B cell (primary cell): ENCODE measurements around the gene RPS25. TPM values are rescaled to one million over a fixed set of nuclear protein-coding genes. Genes with fewer than 3 reads are reported as not detected.

Experiments
- ATAC-seq: fragments of 200-7000 bp; cut with Tn5 transposase; one replicate; pipeline ENCODE4 v1.10.0; 2021; ENCODE audit warnings: low read depth, mild to moderate bottlenecking, moderate number of reproducible peaks, moderate library complexity
- CTCF ChIA-PET: fragments of 350-600 bp; sonication (Branson Sonifier 250); formaldehyde crosslinking; loops from one replicate; lab custom pipeline; 2021; ENCODE audit warnings: antibody characterized with exemption, inconsistent platforms; lab: Charles Lee
- POLR2A ChIA-PET: fragments of 350-600 bp; sonication (Branson Sonifier 250); formaldehyde crosslinking; loops from one replicate; lab custom pipeline; 2021; ENCODE audit warnings: antibody characterized with exemption; lab: Charles Lee
- DNase-seq: peaks from one replicate; pipeline ENCODE4 v3.0.0; 2013
- H2AFZ ChIP-seq: 2 replicates; pipeline ENCODE4 v1.6.1; 2012; ENCODE audit warnings: mild to moderate bottlenecking, low read depth, low read length; ENCODE audit not compliant: insufficient read depth, poor library complexity, severe bottlenecking
- H3K27ac ChIP-seq, 2 donors: 1 replicate in 1 of 2; 2 replicates in 1 of 2; pipeline ENCODE4 v1.5.1; 2012 to 2013; ENCODE audit warnings: low read length in 2 of 2, mild to moderate bottlenecking in 2 of 2, moderate library complexity in 1 of 2
- H3K27me3 ChIP-seq, 4 experiments: fragments of 200-600 bp in 1 of 4; sonication (generic) in 1 of 4; replicated peaks in 1 of 4; 1 replicate in 2 of 4; 2 replicates in 2 of 4; pipeline versions ENCODE4 v1.6.1 to v1.7.0; 2013 to 2016; ENCODE audit warnings: low read length in 3 of 4, mild to moderate bottlenecking in 2 of 4, mixed read lengths in 1 of 4, moderate library complexity in 1 of 4; ENCODE audit not compliant: insufficient read depth in 4 of 4, control insufficient read depth in 3 of 4; ENCODE audit errors: control extremely low read depth in 1 of 4
- H3K36me3 ChIP-seq, 2 experiments: replicated peaks in 1 of 2; 1 replicate in 1 of 2; 2 replicates in 1 of 2; pipeline versions ENCODE4 v1.6.1 to v1.7.1; 2013; ENCODE audit warnings: low read length in 1 of 2; ENCODE audit not compliant: insufficient read depth in 2 of 2, control insufficient read depth in 1 of 2; ENCODE audit errors: control extremely low read depth in 1 of 2, extremely low read depth in 1 of 2
- H3K4me1 ChIP-seq, 2 donors: fragments of 200-600 bp in 1 of 2; sonication (generic) in 1 of 2; 1 replicate in 1 of 2; 2 replicates in 1 of 2; pipeline versions ENCODE4 v1.5.1 to v1.6.1; 2013 to 2017; ENCODE audit warnings: low read length in 2 of 2; ENCODE audit not compliant: control insufficient read depth in 2 of 2, insufficient read depth in 2 of 2
- H3K4me2 ChIP-seq: replicated peaks from 2 replicates; pipeline ENCODE3; 2012; ENCODE audit warnings: mild to moderate bottlenecking, low read depth, low read length; ENCODE audit not compliant: poor library complexity, severe bottlenecking
- H3K4me3 ChIP-seq, 5 experiments: fragments of 200-600 bp in 1 of 5; sonication (generic) in 1 of 5; 1 replicate in 3 of 5; 2 replicates in 2 of 5; pipeline versions ENCODE4 v1.5.1 to v1.7.0; 2011 to 2016; ENCODE audit warnings: low read length in 4 of 5, mild to moderate bottlenecking in 4 of 5, low read depth in 2 of 5, control low read depth in 1 of 5, moderate library complexity in 1 of 5; ENCODE audit not compliant: insufficient read depth in 1 of 5; ENCODE audit errors: control extremely low read depth in 1 of 5, extremely low read depth in 1 of 5
- H3K79me2 ChIP-seq: fragments of 200-600 bp; sonication (generic); one replicate; pipeline ENCODE4 v1.6.0; 2016; ENCODE audit warnings: low read length; ENCODE audit not compliant: control insufficient read depth, insufficient read depth
- H3K9ac ChIP-seq: fragments of 200-600 bp; sonication (generic); 2 replicates; pipeline ENCODE4 v1.6.1; 2017; ENCODE audit warnings: mild to moderate bottlenecking, low read length, moderate library complexity
- H3K9me3 ChIP-seq, 3 donors: one replicate each; pipeline versions ENCODE4 v1.6.1 to v1.7.1; 2013; ENCODE audit warnings: low read length in 2 of 3; ENCODE audit not compliant: control insufficient read depth in 2 of 3, insufficient read depth in 1 of 3; ENCODE audit errors: control extremely low read depth in 1 of 3
- H4K20me1 ChIP-seq: 2 replicates; pipeline ENCODE4 v1.6.0; 2012; ENCODE audit warnings: mild to moderate bottlenecking, low read length; ENCODE audit not compliant: insufficient read depth, control insufficient read depth, poor library complexity, severe bottlenecking
- H3K27ac Mint-ChIP-seq: one replicate; pipeline ENCODE4 v1.8.0; 2021; ENCODE audit warnings: mixed read lengths
- H3K27me3 Mint-ChIP-seq: one replicate; pipeline ENCODE4 v1.8.0; 2021; ENCODE audit warnings: mixed read lengths
- H3K4me1 Mint-ChIP-seq: one replicate; pipeline ENCODE4 v1.8.0; 2021; ENCODE audit warnings: mixed read lengths
- H3K4me3 Mint-ChIP-seq: one replicate; pipeline ENCODE4 v1.8.0; 2021; ENCODE audit warnings: mixed read lengths
- H3K9me3 Mint-ChIP-seq: one replicate; pipeline ENCODE4 v1.8.0; 2022; ENCODE audit warnings: mixed read lengths; ENCODE audit not compliant: insufficient read depth
- CTCF ChIP-seq: fragments of 200-600 bp; IDR thresholded peaks from one replicate; pipeline ENCODE4 v1.8.0; 2022; ENCODE audit warnings: antibody characterized with exemption, mild to moderate bottlenecking
- EZH2 ChIP-seq: IDR thresholded peaks from 2 replicates; pipeline ENCODE4 v1.6.1; 2012; ENCODE audit warnings: borderline replicate concordance, low read depth, mild to moderate bottlenecking, moderate library complexity, low read length; ENCODE audit not compliant: insufficient read depth, poor library complexity, severe bottlenecking
- WGBS: methylation state at CpG from one replicate; pipeline ENCODE4 v1.1.5; 2013; ENCODE audit warnings: missing lambda C conversion rate; ENCODE audit not compliant: insufficient coverage; 5-methylcytosine and 5-hydroxymethylcytosine counted together
- intact Hi-C: fragments of 100-400 bp; cut with micrococcal nuclease; formaldehyde crosslinking; loops from one replicate; pipeline ENCODE4 v1.10.0; 2022
- polyA plus RNA-seq: library from polyadenylated mRNA; depleted of rRNA; stranded (reverse); fragments of >200 nt; gene quantifications from 2 replicates; pipeline ENCODE4 v1.2.3, GENCODE V29; 2012
- total RNA-seq, 2 donors: library from RNA; stranded (reverse); fragments of 120-200 nt in 1 of 2; gene quantifications; 1 replicate in 1 of 2; 2 replicates in 1 of 2; pipeline versions ENCODE4 v1.2.3 to v1.2.4, GENCODE V29; 2013 to 2022

The RPS25 gene
- total and polyA plus RNA-seq, 2 donors (not counting 1 experiment from before 2014, with no cell fraction given): 1,823 to 2,003 TPM

- no peak overlapping the region for H2AFZ ChIP-seq
- ChIA-PET POLR2A (no interaction called here), CTCF (no interaction called here)
- H3K36me3 ChIP-seq: peaks cover 7 to 44% of the 10 kb centered on the region in 2 experiments
- intact Hi-C loops: no loop called here
- peaks cover 45% of the 10 kb centered on the region for H3K79me2 ChIP-seq
- peaks cover 19% of the 10 kb centered on the region for H3K4me1 Mint-ChIP-seq
- no peak overlapping the region for H3K27ac ChIP-seq
- peak overlapping the region; percentile 43 for H3K27ac Mint-ChIP-seq
- 98% methylated on average over 5 of the region's 5 CpGs for WGBS
- peaks cover 4 to 7% of the 10 kb centered on the region in 2 donors for H3K4me1 ChIP-seq
- peaks cover 6% of the 10 kb centered on the region for H4K20me1 ChIP-seq
- no peak overlapping the region for H3K9ac ChIP-seq
- H3K27me3 ChIP-seq: no peaks in the 10 kb centered on the region
- no peak for ATAC-seq
- no peaks in the 10 kb centered on the region for H3K27me3 Mint-ChIP-seq
- H3K4me2 ChIP-seq: no peak overlapping the region
- no peaks in the 10 kb centered on the region for H3K9me3 ChIP-seq
- no peak overlapping the region for H3K4me3 Mint-ChIP-seq
- TF ChIP-seq CTCF (no peak), EZH2 (no peak)
- no peaks in the 10 kb centered on the region for H3K9me3 Mint-ChIP-seq
- no peak for DNase-seq
- H3K4me3 ChIP-seq: no peak overlapping the region
These were observed 7.4 kb upstream of the RPS25 start for GRCh38 chr11:119025541-119025940.

- H3K9me3 Mint-ChIP-seq: no peaks in the 10 kb centered on the region
- peaks cover 5 to 8% of the 10 kb centered on the region in 2 donors for H3K4me1 ChIP-seq
- ChIA-PET POLR2A (no interaction called here), CTCF (no interaction called here)
- intact Hi-C loops: no loop called here
- H3K9me3 ChIP-seq: no peaks in the 10 kb centered on the region
- H3K4me2 ChIP-seq: no peak overlapping the region
- H3K27me3 Mint-ChIP-seq: no peaks in the 10 kb centered on the region
- peaks cover 9% of the 10 kb centered on the region for H4K20me1 ChIP-seq
- H3K9ac ChIP-seq: no peak overlapping the region
- H3K79me2 ChIP-seq: peaks cover 49% of the 10 kb centered on the region
- H3K4me3 Mint-ChIP-seq: no peak overlapping the region
- no peak overlapping the region for H3K27ac ChIP-seq
- no peak for TF ChIP-seq EZH2
- no peak for TF ChIP-seq CTCF
- ATAC-seq (no peak), DNase-seq (no peak)
- 93% methylated on average over 3 of the region's 5 CpGs for WGBS
- no peak overlapping the region for H3K4me3 ChIP-seq
- H3K36me3 ChIP-seq: peaks cover 7 to 44% of the 10 kb centered on the region in 2 experiments
- peaks cover 18% of the 10 kb centered on the region for H3K4me1 Mint-ChIP-seq
- no peak overlapping the region for H2AFZ ChIP-seq
- no peak overlapping the region for H3K27ac Mint-ChIP-seq
- no peaks in the 10 kb centered on the region for H3K27me3 ChIP-seq
These were observed 6.9 kb upstream of the RPS25 start for GRCh38 chr11:119025099-119025473.
